ENCODE data around the gene TBC1D17. TPM values are rescaled to one million over a fixed set of nuclear protein-coding genes. Genes with fewer than 3 reads are reported as not detected.

The TBC1D17 gene
- total and polyA plus RNA-seq, 2 of the 13 experiments (the other 11 are each of a cell fraction or from before 2014, with no cell fraction given): 9.7 to 16.9 TPM

GRCh38 chr19:49929121-49929610 lies 51.7 kb downstream of the TBC1D17 start, which contains the start of the genes ATF5 and NUP62 (continued):
- no peak; the same call in 1 of the 2 replicates for TF ChIP-seq FOXP4 (CRISPR knock-in tag; IDR thresholded peaks at IDR 0.05)
- peak; percentile 94 for TF ChIP-seq PHF8 (CRISPR knock-in tag; IDR thresholded peaks at IDR 0.05)
- peak; percentile 89 for TF ChIP-seq NKX3-1 (CRISPR knock-in tag; IDR thresholded peaks at IDR 0.05)
- TF ChIP-seq ZNF513 (CRISPR knock-in tag; conservative IDR thresholded peaks at IDR 0.05): no peak
- 0 out of 2 replicates have a peak, but pooled peaks have one; percentile 76 for TF ChIP-seq PREB (CRISPR knock-in tag; IDR thresholded peaks at IDR 0.05)
- TF ChIP-seq ZNF142 (CRISPR knock-in tag; IDR thresholded peaks at IDR 0.05): peak; percentile 88; the same call in 1 of the 2 replicates
- TF ChIP-seq HNF1A (IDR thresholded peaks at IDR 0.05; ENCODE audit: low read depth): no peak
- TF ChIP-seq HNF1A (CRISPR knock-in tag; IDR thresholded peaks at IDR 0.05; ENCODE audit: borderline replicate concordance): peak; percentile 17; the same call in 1 of the 2 replicates
- no peak for TF ChIP-seq REST (IDR thresholded peaks at IDR 0.05; ENCODE audit: borderline replicate concordance in 1 of 2, low read depth in 1 of 2, low read length in 2 of 2)
